Fibroblast of pulmonary artery (primary cell): ENCODE data around the gene KPNA4.

ENCODE experiments used
- DNase-seq: peaks from one replicate; pipeline ENCODE4 v3.0.0-alpha.2; 2010; ENCODE audit warnings: low read depth
- H3K4me3 ChIP-seq: replicated peaks from 2 replicates; pipeline ENCODE4 v1.5.1; 2011; ENCODE audit warnings: low read depth, mild to moderate bottlenecking, control low read depth, low read length, moderate library complexity
- TF ChIP-seq, protein P1 (sequence below): IDR thresholded peaks from 2 replicates; pipeline ENCODE4 v1.5.1; 2011; ENCODE audit warnings: mild to moderate bottlenecking, control low read depth, low read length, inconsistent platforms; ENCODE audit errors: missing control alignments

The KPNA4 gene

GRCh38 chr3:160586679-160587078 is 21.3 kb upstream of the KPNA4 start:
- no peak overlapping the region for H3K4me3 ChIP-seq
- no peak for DNase-seq
- TF ChIP-seq, protein P1, sequence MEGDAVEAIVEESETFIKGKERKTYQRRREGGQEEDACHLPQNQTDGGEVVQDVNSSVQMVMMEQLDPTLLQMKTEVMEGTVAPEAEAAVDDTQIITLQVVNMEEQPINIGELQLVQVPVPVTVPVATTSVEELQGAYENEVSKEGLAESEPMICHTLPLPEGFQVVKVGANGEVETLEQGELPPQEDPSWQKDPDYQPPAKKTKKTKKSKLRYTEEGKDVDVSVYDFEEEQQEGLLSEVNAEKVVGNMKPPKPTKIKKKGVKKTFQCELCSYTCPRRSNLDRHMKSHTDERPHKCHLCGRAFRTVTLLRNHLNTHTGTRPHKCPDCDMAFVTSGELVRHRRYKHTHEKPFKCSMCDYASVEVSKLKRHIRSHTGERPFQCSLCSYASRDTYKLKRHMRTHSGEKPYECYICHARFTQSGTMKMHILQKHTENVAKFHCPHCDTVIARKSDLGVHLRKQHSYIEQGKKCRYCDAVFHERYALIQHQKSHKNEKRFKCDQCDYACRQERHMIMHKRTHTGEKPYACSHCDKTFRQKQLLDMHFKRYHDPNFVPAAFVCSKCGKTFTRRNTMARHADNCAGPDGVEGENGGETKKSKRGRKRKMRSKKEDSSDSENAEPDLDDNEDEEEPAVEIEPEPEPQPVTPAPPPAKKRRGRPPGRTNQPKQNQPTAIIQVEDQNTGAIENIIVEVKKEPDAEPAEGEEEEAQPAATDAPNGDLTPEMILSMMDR, result no peak

GRCh38 chr3:160583451-160583850 is 18.1 kb upstream of the KPNA4 start:
- DNase-seq, result no peak
- TF ChIP-seq, protein P1, result no peak
- H3K4me3 ChIP-seq, result no peak overlapping the region

GRCh38 chr3:160580938-160581337 is 15.6 kb upstream of the KPNA4 start:
- TF ChIP-seq, protein P1, result no peak
- DNase-seq, result no peak
- no peak overlapping the region for H3K4me3 ChIP-seq

GRCh38 chr3:160577556-160578195 is 12.3 kb upstream of the KPNA4 start:
- TF ChIP-seq, protein P1, result peak; percentile 16
- no peak overlapping the region for H3K4me3 ChIP-seq
- DNase-seq, result peak; percentile 34

- no peak overlapping the region for H3K4me3 ChIP-seq
- DNase-seq, result no peak
- TF ChIP-seq, protein P1, result no peak
Observed at GRCh38 chr3:160577093-160577492, 11.7 kb upstream of the KPNA4 start.

- no peak overlapping the region for H3K4me3 ChIP-seq
- TF ChIP-seq, protein P1, result no peak
- no peak for DNase-seq
Observed at GRCh38 chr3:160576621-160577020, 11.2 kb upstream of the KPNA4 start.

- no peak for DNase-seq
- no peak overlapping the region for H3K4me3 ChIP-seq
- TF ChIP-seq, protein P1, result no peak
Observed at GRCh38 chr3:160575589-160575988, 10.2 kb upstream of the KPNA4 start.
